Muscle layer of duodenum (tissue), 2 donors: ENCODE measurements around the gene INO80D.

Source experiments
- H3K27ac ChIP-seq: one replicate; pipeline ENCODE4 v1.7.0; 2013; ENCODE audit warnings: mild to moderate bottlenecking, low read length
- H3K27me3 ChIP-seq: one replicate; pipeline ENCODE4 v1.7.0; 2013; ENCODE audit warnings: low read depth, mild to moderate bottlenecking, control low read depth, low read length
- H3K36me3 ChIP-seq, 2 donors: one replicate each; pipeline ENCODE4 v1.7.0; 2013; ENCODE audit warnings: low read length in 2 of 2, control low read depth in 1 of 2, mild to moderate bottlenecking in 1 of 2; ENCODE audit not compliant: insufficient read depth in 2 of 2, control insufficient read depth in 1 of 2
- H3K4me1 ChIP-seq, 2 donors: one replicate each; pipeline ENCODE4 v1.7.0; 2013; ENCODE audit warnings: low read length in 2 of 2, mild to moderate bottlenecking in 2 of 2, control low read depth in 1 of 2, moderate library complexity in 1 of 2; ENCODE audit not compliant: insufficient read depth in 2 of 2, control insufficient read depth in 1 of 2
- H3K4me3 ChIP-seq, 2 donors: one replicate each; pipeline ENCODE4 v1.7.0; 2013; ENCODE audit warnings: low read length in 2 of 2, low read depth in 1 of 2, mild to moderate bottlenecking in 1 of 2
- H3K9me3 ChIP-seq, 2 donors: one replicate each; pipeline ENCODE4 v1.7.0; 2013; ENCODE audit warnings: low read length in 2 of 2, control low read depth in 1 of 2, mild to moderate bottlenecking in 1 of 2; ENCODE audit not compliant: control insufficient read depth in 1 of 2
- donor health status: healthy.

INO80D gene

GRCh38 chr2:205954707-205955106 lies 131.3 kb downstream of the INO80D start:
- no peaks in the 10 kb centered on the region for H3K4me1 ChIP-seq
- H3K27me3 ChIP-seq = no peaks in the 10 kb centered on the region
- H3K36me3 ChIP-seq = no peaks in the 10 kb centered on the region
- H3K9me3 ChIP-seq = no peaks in the 10 kb centered on the region
- no peak overlapping the region for H3K4me3 ChIP-seq
- H3K27ac ChIP-seq = no peak overlapping the region

DNA sequence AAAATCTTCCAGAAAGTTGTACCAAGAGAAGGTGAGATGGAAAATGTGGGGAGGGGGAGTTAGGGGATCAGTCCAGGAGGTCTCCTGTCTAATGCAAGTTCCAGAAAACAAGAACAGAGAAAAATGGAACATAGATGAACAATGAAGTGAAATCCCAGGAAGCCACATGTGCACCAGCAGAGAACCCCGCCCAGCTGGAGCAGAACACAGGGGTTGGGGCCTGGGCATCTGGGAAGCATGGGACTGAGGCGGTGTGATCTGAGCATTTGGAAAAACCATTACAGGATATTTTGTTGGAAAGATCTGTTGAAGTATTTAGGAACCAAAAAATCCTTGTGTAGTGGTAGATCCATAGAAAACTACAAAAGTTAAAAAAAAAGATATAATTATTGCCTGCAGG lies 133.7 kb downstream of the INO80D start:
- Histone ChIP-seq H3K9me3 (no peaks in the 10 kb centered on the region), H3K36me3 (no peaks in the 10 kb centered on the region), H3K27ac (no peak overlapping the region), H3K4me1 (no peaks in the 10 kb centered on the region), H3K27me3 (no peaks in the 10 kb centered on the region), H3K4me3 (no peak overlapping the region)

GRCh38 chr2:205948883-205949282 lies 137.1 kb downstream of the INO80D start:
- Histone ChIP-seq H3K27me3 (no peaks in the 10 kb centered on the region), H3K4me1 (no peaks in the 10 kb centered on the region), H3K9me3 (no peaks in the 10 kb centered on the region), H3K27ac (no peak overlapping the region), H3K4me3 (no peak overlapping the region), H3K36me3 (no peaks in the 10 kb centered on the region)

- H3K27me3 ChIP-seq = no peaks in the 10 kb centered on the region
- no peak overlapping the region for H3K27ac ChIP-seq
- H3K4me3 ChIP-seq = no peak overlapping the region
- no peaks in the 10 kb centered on the region for H3K4me1 ChIP-seq
- H3K9me3 ChIP-seq = no peaks in the 10 kb centered on the region
- no peaks in the 10 kb centered on the region for H3K36me3 ChIP-seq
These were observed 137.5 kb downstream of the INO80D start for GRCh38 chr2:205948496-205948837.

GRCh38 chr2:205947621-205948495 lies 138.1 kb downstream of the INO80D start:
- Histone ChIP-seq H3K4me3 (peak overlapping the region in 1 of 2 donors; percentile 23), H3K9me3 (no peaks in the 10 kb centered on the region), H3K27me3 (no peaks in the 10 kb centered on the region), H3K4me1 (no peaks in the 10 kb centered on the region), H3K36me3 (no peaks in the 10 kb centered on the region), H3K27ac (no peak overlapping the region)

DNA sequence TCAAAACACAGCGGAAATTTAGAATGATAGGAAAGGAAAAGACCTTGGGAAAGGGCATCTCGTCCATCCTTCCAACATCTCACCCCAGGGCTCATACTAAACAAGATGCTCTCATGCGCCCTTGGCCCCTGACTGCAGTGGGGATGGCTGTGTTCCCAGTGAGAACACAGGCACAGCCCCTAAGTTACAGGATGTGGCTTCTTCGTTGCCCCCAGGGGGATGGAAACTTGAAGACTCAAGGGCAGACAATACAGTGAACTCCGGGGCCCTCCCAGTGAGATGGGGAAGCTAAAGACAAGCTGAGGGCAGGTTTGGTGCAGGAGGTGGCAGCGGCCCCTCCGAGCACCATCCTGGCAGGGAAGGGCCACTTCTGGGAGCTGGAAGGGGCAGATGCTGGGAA lies 139.7 kb downstream of the INO80D start:
- Histone ChIP-seq H3K27ac (no peak overlapping the region), H3K36me3 (no peaks in the 10 kb centered on the region)

More for the DNA sequence above, 139.7 kb downstream of the INO80D start:
- Histone ChIP-seq H3K27me3 (no peaks in the 10 kb centered on the region), H3K4me1 (no peaks in the 10 kb centered on the region), H3K4me3 (no peak overlapping the region), H3K9me3 (no peaks in the 10 kb centered on the region)
